Measurements from ENCODE around the gene ARRDC5.

ARRDC5 gene

GRCh38 chr19:4902796-4903195 lies at the start of gene ARRDC5:
ARRDC5 (minus strand) TSS chr19:4902896; CDS start chr19:4902825, 71 bp downstream.
- CTCF ChIA-PET: interaction anchor here (1.2 kb wide), 1 partner anchor 30 kb away, joined by 5 read pairs; no protein-coding TSS in a partner anchor

More at GRCh38 chr19:4902796-4903195, at the start of gene ARRDC5:
- H3K27ac ChIP-seq (ENCODE audit: extremely low read depth, low read depth, low read length): no peak within 1 kb of the TSS
- H3K4me1 ChIP-seq (ENCODE audit: control insufficient read depth, insufficient read depth, low read length): no peaks in the 10 kb centered on the region
- POLR2A ChIA-PET: no interaction called here
- H3K9me3 ChIP-seq (ENCODE audit: control insufficient read depth, insufficient read depth, low read depth, low read length): no peaks in the 10 kb centered on the region
- H3K36me3 ChIP-seq (ENCODE audit: control insufficient read depth in 2 of 2, insufficient read depth in 1 of 2, low read length in 2 of 2): no peaks in the 10 kb centered on the region
- TF ChIP-seq ZBTB20 (tag by site-specific recombination; IDR thresholded peaks at IDR 0.05) (no peak), ZNF629 (tag by site-specific recombination; IDR thresholded peaks at IDR 0.05) (peak; percentile 47; the same call in 1 of the 2 replicates), ZNF544 (tag by site-specific recombination; IDR thresholded peaks at IDR 0.05) (no peak), ZNF292 (tag by site-specific recombination; IDR thresholded peaks at IDR 0.05; ENCODE audit: borderline replicate concordance, low read depth) (no peak), PRDM10 (tag by site-specific recombination; IDR thresholded peaks at IDR 0.05) (0 out of 2 replicates have a peak, but pooled peaks have one; percentile 12), ZNF26 (tag by site-specific recombination; IDR thresholded peaks at IDR 0.05) (no peak), ZNF341 (tag by site-specific recombination; IDR thresholded peaks at IDR 0.05; ENCODE audit: low read depth) (no peak), KLF17 (tag by site-specific recombination; IDR thresholded peaks at IDR 0.05) (no peak), ZBTB21 (tag by site-specific recombination; IDR thresholded peaks at IDR 0.05) (peak; percentile 44; the same call in 1 of the 2 replicates), ZNF214 (tag by site-specific recombination; IDR thresholded peaks at IDR 0.05; ENCODE audit: borderline replicate concordance) (no peak)
- TF ChIP-seq, protein P1, sequence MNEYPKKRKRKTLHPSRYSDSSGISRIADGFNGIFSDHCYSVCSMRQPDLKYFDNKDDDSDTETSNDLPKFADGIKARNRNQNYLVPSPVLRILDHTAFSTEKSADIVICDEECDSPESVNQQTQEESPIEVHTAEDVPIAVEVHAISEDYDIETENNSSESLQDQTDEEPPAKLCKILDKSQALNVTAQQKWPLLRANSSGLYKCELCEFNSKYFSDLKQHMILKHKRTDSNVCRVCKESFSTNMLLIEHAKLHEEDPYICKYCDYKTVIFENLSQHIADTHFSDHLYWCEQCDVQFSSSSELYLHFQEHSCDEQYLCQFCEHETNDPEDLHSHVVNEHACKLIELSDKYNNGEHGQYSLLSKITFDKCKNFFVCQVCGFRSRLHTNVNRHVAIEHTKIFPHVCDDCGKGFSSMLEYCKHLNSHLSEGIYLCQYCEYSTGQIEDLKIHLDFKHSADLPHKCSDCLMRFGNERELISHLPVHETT (tag by site-specific recombination; IDR thresholded peaks at IDR 0.05): no peak
- TF ChIP-seq, protein P2, sequence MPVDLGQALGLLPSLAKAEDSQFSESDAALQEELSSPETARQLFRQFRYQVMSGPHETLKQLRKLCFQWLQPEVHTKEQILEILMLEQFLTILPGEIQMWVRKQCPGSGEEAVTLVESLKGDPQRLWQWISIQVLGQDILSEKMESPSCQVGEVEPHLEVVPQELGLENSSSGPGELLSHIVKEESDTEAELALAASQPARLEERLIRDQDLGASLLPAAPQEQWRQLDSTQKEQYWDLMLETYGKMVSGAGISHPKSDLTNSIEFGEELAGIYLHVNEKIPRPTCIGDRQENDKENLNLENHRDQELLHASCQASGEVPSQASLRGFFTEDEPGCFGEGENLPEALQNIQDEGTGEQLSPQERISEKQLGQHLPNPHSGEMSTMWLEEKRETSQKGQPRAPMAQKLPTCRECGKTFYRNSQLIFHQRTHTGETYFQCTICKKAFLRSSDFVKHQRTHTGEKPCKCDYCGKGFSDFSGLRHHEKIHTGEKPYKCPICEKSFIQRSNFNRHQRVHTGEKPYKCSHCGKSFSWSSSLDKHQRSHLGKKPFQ (tag by site-specific recombination; IDR thresholded peaks at IDR 0.05): no peak
- TF ChIP-seq, protein P3, sequence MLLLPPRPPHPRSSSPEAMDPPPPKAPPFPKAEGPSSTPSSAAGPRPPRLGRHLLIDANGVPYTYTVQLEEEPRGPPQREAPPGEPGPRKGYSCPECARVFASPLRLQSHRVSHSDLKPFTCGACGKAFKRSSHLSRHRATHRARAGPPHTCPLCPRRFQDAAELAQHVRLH (tag by site-specific recombination; IDR thresholded peaks at IDR 0.05): no peak
- TF ChIP-seq, protein P4, sequence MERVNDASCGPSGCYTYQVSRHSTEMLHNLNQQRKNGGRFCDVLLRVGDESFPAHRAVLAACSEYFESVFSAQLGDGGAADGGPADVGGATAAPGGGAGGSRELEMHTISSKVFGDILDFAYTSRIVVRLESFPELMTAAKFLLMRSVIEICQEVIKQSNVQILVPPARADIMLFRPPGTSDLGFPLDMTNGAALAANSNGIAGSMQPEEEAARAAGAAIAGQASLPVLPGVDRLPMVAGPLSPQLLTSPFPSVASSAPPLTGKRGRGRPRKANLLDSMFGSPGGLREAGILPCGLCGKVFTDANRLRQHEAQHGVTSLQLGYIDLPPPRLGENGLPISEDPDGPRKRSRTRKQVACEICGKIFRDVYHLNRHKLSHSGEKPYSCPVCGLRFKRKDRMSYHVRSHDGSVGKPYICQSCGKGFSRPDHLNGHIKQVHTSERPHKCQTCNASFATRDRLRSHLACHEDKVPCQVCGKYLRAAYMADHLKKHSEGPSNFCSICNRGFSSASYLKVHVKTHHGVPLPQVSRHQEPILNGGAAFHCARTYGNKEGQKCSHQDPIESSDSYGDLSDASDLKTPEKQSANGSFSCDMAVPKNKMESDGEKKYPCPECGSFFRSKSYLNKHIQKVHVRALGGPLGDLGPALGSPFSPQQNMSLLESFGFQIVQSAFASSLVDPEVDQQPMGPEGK (tag by site-specific recombination; IDR thresholded peaks at IDR 0.05): no peak
- no peak within 1 kb of the TSS for H3K4me3 ChIP-seq (ENCODE audit: low read depth, low read length)

Data from HEK293 (cell line).